Esophagus squamous epithelium (tissue), 5 donors: ENCODE results near the gene PPIP5K2. TPM values are rescaled to one million over a fixed set of nuclear protein-coding genes. Genes with fewer than 3 reads are reported as not detected.
A peak's percentile ranks its signal among the peaks of the same experiment; 100 is the strongest.

Source experiments
- DNase-seq: peaks from one replicate; lab custom pipeline; 2025; lab: John Stamatoyannopoulos, UW
- H3K27ac ChIP-seq, 4 donors: fragments of 200-600 bp; sonication (generic); one replicate each; pipeline ENCODE4 v1.5.1; 2016 to 2019; ENCODE audit warnings: mild to moderate bottlenecking in 1 of 4
- H3K27me3 ChIP-seq, 4 donors: fragments of 200-600 bp; sonication (generic); 1 replicate in 3 of 4; 2 replicates in 1 of 4; pipeline versions ENCODE4 v1.5.1 to v1.6.0; 2017 to 2021; ENCODE audit warnings: antibody characterized with exemption in 1 of 4
- H3K36me3 ChIP-seq, 3 donors: fragments of 200-600 bp; sonication (generic); one replicate each; pipeline ENCODE4 v1.5.1; 2016 to 2019
- H3K4me1 ChIP-seq, 3 donors: fragments of 200-600 bp; sonication (generic); one replicate each; pipeline ENCODE4 v1.5.1; 2017 to 2019
- H3K4me3 ChIP-seq, 4 donors: fragments of 200-600 bp; sonication (generic); 1 replicate in 3 of 4; 2 replicates in 1 of 4; pipeline ENCODE4 v1.5.1; 2016 to 2019; ENCODE audit warnings: mild to moderate bottlenecking in 2 of 4, moderate library complexity in 1 of 4
- H3K9me3 ChIP-seq, 3 donors: fragments of 200-600 bp; sonication (generic); one replicate each; pipeline ENCODE4 v1.5.1; 2016 to 2019
- POLR2A ChIP-seq, 4 donors: fragments of 450-650 bp; IDR thresholded peaks; one replicate each; pipeline ENCODE4 v1.6.1; 2017; ENCODE audit warnings: antibody characterized with exemption in 4 of 4, mild to moderate bottlenecking in 4 of 4, moderate library complexity in 3 of 4
- WGBS, 2 donors: methylation state at CpG; one replicate each; pipeline ENCODE4 v1.1.5; 2018; 5-methylcytosine and 5-hydroxymethylcytosine counted together
- intact Hi-C: fragments of 100-400 bp; cut with DNase I; formaldehyde crosslinking; loops from one replicate; pipeline ENCODE4 v1.15.0; 2022
- total RNA-seq, 4 donors: library from RNA; depleted of rRNA; stranded (reverse); fragments of >200 nt; gene quantifications; one replicate each; pipeline ENCODE4 v1.1.0, GENCODE V29; 2016
- TF ChIP-seq, protein P1 (sequence below), 6 experiments: fragments of 450-650 bp in 4 of 6; fragments of 200-600 bp in 2 of 6; sonication (generic) in 2 of 6; IDR thresholded peaks; one replicate each; pipeline ENCODE4 v1.5.1; 2016 to 2019; ENCODE audit warnings: antibody characterized with exemption in 6 of 6, mild to moderate bottlenecking in 4 of 6, moderate library complexity in 4 of 6
- donor health status: DM: yes; HTN: yes; CAD: no.

The PPIP5K2 gene
- total RNA-seq, 4 donors from 2014 or later, result 11.4 to 36.2 (median 21.8) TPM

DNA sequence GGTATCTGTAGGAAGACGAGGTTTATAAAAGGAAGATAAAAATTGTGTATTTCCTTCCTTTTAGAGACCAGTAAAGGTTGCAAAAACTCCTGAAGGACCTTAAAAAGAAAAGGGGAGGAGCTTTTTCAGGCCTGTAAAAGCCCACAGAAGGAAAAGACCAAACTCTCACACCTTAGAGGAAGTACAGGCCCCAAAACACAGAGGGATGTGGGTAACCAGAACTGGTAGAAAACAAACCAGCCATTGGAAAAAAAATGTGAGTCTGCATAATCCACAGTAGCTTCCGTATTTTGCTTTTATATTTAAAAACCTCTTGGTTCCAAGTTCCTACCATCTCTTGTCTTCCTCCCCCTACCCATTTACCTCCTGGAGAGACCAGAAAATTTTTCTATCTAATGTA is 8.6 kb upstream of the PPIP5K2 start:
- H3K4me3 ChIP-seq, result no peak overlapping the region
- TF ChIP-seq, protein P1, sequence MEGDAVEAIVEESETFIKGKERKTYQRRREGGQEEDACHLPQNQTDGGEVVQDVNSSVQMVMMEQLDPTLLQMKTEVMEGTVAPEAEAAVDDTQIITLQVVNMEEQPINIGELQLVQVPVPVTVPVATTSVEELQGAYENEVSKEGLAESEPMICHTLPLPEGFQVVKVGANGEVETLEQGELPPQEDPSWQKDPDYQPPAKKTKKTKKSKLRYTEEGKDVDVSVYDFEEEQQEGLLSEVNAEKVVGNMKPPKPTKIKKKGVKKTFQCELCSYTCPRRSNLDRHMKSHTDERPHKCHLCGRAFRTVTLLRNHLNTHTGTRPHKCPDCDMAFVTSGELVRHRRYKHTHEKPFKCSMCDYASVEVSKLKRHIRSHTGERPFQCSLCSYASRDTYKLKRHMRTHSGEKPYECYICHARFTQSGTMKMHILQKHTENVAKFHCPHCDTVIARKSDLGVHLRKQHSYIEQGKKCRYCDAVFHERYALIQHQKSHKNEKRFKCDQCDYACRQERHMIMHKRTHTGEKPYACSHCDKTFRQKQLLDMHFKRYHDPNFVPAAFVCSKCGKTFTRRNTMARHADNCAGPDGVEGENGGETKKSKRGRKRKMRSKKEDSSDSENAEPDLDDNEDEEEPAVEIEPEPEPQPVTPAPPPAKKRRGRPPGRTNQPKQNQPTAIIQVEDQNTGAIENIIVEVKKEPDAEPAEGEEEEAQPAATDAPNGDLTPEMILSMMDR (IDR thresholded peaks at IDR 0.05), result no peak
- TF ChIP-seq POLR2A (IDR thresholded peaks at IDR 0.05), result no peak
- no peak for DNase-seq
- H3K27ac ChIP-seq, result no peak overlapping the region
- intact Hi-C loops, result no loop called here
- H3K4me1 ChIP-seq, result no peaks in the 10 kb centered on the region
- no peaks in the 10 kb centered on the region for H3K27me3 ChIP-seq
- no peaks in the 10 kb centered on the region for H3K9me3 ChIP-seq
- 70 to 78% methylated on average over 2 of the region's 2 CpGs for WGBS, 2 donors
- H3K36me3 ChIP-seq, result no peaks in the 10 kb centered on the region

DNA sequence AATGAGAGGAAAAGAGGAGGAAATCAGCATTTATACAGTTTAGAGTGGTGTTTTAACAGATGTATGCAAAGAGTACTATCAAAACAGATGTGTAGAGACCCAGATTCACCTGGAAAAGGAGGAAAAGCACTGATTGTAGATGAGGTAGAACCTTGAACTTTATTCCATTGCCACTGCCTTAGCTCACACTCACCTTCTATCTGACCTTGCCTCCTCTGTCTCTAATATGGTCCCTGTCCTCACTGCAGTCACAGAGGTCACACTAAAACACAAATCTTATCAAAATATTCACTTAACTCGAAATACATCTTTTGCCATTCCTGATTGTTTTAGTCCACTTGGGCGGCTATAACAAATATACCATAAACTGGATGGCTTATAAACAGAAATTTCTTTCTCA is 7.2 kb upstream of the PPIP5K2 start:
- H3K27me3 ChIP-seq, result no peaks in the 10 kb centered on the region
- peaks cover 0 to 2% (median 0%) of the 10 kb centered on the region in 3 donors for H3K4me1 ChIP-seq
- H3K36me3 ChIP-seq, result no peaks in the 10 kb centered on the region
- no peak for DNase-seq
- H3K27ac ChIP-seq, result no peak overlapping the region
- TF ChIP-seq POLR2A (IDR thresholded peaks at IDR 0.05), result no peak
- TF ChIP-seq, protein P1 (IDR thresholded peaks at IDR 0.05), result no peak
- no peaks in the 10 kb centered on the region for H3K9me3 ChIP-seq
- WGBS, 2 donors, result 96 to 97% methylated on average over 2 of the region's 2 CpGs
- no peak overlapping the region for H3K4me3 ChIP-seq
- intact Hi-C loops, result no loop called here

DNA sequence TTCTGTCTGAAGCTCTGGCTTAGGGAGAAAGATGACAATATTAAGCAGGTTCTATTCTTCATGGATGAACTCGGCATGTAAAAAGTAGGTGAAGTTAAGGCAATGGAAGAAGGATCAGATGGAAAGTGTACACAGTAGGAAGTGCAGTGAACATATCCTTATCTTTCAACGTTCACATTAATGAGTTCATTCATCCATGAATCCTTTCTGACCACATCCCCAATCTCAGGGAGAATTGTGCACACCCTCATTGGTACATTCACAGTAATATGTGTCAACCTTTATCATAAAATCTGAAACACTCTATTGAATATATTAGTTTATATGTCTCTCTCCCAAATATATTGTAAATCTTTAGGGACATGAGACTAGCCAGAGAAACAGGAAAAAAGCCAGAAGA is 5.7 kb upstream of the PPIP5K2 start:
- TF ChIP-seq, protein P1 (IDR thresholded peaks at IDR 0.05), result no peak
- no peak for TF ChIP-seq POLR2A (IDR thresholded peaks at IDR 0.05)
- no peak for DNase-seq
- intact Hi-C loops, result no loop called here
- Histone ChIP-seq H3K4me1 (peaks cover 0 to 14% (median 6%) of the 10 kb centered on the region in 3 donors), H3K4me3 (no peak overlapping the region), H3K27me3 (no peaks in the 10 kb centered on the region), H3K36me3 (no peaks in the 10 kb centered on the region), H3K27ac (no peak overlapping the region), H3K9me3 (no peaks in the 10 kb centered on the region)
- 72 to 83% methylated on average over 2 of the region's 2 CpGs for WGBS, 2 donors

DNA sequence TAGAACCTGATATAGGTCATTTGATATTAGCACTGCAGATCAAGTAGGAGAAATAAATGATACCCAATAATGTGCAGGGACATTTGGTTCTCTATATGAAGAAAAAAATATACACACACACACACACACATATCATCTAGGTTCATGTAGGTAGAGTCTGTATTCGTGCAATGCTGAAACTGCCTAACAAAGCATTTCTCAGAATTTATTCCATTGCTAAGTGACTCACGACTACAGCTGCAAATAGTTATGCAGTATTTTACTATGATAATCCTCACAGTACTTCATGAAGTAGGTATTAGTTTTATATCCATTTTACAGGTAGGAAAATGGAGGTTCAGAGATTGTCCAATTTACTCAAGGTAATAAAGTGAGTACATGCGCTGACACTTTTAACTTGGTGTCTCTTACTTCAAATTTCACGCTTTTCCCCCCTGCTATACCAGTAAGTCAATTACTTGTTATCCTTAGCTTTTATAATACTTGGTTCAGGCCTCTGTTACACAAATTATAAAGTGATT is 2.6 kb upstream of the PPIP5K2 start:
- H3K4me3 ChIP-seq, result no peak overlapping the region
- no peak for TF ChIP-seq POLR2A (IDR thresholded peaks at IDR 0.05)
- TF ChIP-seq, protein P1 (IDR thresholded peaks at IDR 0.05), result no peak
- DNase-seq, result no peak
- no peaks in the 10 kb centered on the region for H3K27me3 ChIP-seq
- 75 to 89% methylated on average over 4 of the region's 4 CpGs for whole genome bisulfite sequencing, 2 donors
- intact Hi-C loops, result no loop called here
- no peak overlapping the region for H3K27ac ChIP-seq
- H3K4me1 ChIP-seq, result peaks cover 0 to 33% (median 11%) of the 10 kb centered on the region in 3 donors
- no peaks in the 10 kb centered on the region for H3K9me3 ChIP-seq
- H3K36me3 ChIP-seq, result no peaks in the 10 kb centered on the region

GRCh38 chr5:103119070-103119764 is 884 bp upstream of the PPIP5K2 start:
- TF ChIP-seq POLR2A (IDR thresholded peaks at IDR 0.05), result peak in 1 of 4 donors; percentile 50
- TF ChIP-seq, protein P1 (IDR thresholded peaks at IDR 0.05), result no peak
- H3K36me3 ChIP-seq, result no peaks in the 10 kb centered on the region
- intact Hi-C loops, result no loop called here
- no peaks in the 10 kb centered on the region for H3K27me3 ChIP-seq
- peak overlapping the region; percentile 64 to 83 (median 76) for H3K4me3 ChIP-seq
- no peaks in the 10 kb centered on the region for H3K9me3 ChIP-seq
- WGBS, 2 donors, result 0 to 3% methylated on average over 15 of the region's 15 CpGs
- peaks cover 0 to 37% (median 11%) of the 10 kb centered on the region in 3 donors for H3K4me1 ChIP-seq
- no peak for DNase-seq
- H3K27ac ChIP-seq, result peak overlapping the region; percentile 90 to 98 (median 94)
